GM12873 (cell line): ENCODE results near the gene ADAMTS3.

ENCODE experiments used
- CTCF ChIP-seq: IDR thresholded peaks from 2 replicates; pipeline ENCODE4 v1.5.1; 2012; ENCODE audit warnings: low read depth, mild to moderate bottlenecking, moderate library complexity, low read length, control low read depth; ENCODE audit not compliant: insufficient read depth; ENCODE audit errors: missing control alignments

The ADAMTS3 gene

GRCh38 chr4:72360075-72360474 lies 208.9 kb downstream of the ADAMTS3 start:
- no peak for TF ChIP-seq CTCF

GRCh38 chr4:72358483-72358882 lies 210.5 kb downstream of the ADAMTS3 start:
- no peak for TF ChIP-seq CTCF

DNA sequence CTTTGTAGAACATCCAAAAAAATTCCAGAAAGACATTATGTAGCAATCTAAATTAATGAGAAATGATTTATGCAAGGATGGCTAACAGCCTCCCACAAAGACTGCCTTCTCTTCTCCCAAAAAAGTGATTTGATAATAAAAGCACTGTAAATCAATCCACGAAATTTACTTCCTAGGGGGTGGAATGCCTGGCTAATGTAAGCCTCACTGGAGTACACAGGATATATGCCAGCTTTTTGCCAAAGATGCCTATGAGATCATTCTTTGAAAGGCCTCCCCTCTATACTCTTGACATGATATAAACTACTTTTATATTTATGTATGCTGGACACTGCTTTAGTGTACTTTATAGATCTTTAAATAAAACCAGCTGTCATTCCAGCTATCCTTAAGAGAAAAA lies 211.1 kb downstream of the ADAMTS3 start:
- TF ChIP-seq CTCF: no peak

DNA sequence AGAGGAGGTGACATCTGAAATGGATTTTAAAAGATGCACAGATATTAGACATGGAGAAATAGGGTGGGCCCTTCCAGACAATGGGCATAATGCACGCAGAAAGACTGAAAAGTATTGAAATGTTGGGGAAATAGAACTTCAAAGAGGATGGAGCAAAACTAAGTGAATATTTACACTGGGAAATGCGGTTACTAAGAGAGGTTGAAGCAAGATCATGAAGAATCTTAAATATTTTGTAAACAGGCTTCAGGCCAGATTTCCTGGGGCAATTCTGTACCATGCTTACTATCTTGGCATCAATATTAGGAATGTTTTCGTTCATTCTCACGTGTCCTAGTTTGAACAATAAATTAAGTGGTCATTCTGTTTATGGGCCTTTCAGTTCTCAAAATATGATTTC lies 216.3 kb downstream of the ADAMTS3 start:
- TF ChIP-seq CTCF: no peak

DNA sequence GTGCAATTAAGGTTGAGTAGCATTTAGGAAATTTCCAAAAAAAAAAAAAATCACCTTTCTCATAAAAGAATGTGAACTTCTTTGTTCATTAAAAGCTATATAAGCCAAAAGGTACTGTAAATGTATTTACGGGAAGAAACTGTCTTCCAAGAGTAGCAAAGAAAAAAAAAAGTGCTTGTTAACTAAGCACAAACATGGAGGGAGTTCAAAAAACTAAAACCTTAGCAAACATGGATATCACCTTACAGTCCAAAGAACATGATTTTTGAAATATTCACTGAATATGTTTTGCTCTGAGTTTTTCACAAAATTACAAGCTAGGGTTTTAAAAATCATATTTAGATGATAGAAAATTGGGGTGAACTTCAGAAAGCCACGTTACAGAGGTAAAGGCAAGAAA lies 217.5 kb downstream of the ADAMTS3 start:
- TF ChIP-seq CTCF: no peak

- no peak for TF ChIP-seq CTCF
Measured at GRCh38 chr4:72348701-72349100, 220.3 kb downstream of the ADAMTS3 start.

GRCh38 chr4:72344418-72344817 lies 224.6 kb downstream of the ADAMTS3 start:
- no peak for TF ChIP-seq CTCF

DNA sequence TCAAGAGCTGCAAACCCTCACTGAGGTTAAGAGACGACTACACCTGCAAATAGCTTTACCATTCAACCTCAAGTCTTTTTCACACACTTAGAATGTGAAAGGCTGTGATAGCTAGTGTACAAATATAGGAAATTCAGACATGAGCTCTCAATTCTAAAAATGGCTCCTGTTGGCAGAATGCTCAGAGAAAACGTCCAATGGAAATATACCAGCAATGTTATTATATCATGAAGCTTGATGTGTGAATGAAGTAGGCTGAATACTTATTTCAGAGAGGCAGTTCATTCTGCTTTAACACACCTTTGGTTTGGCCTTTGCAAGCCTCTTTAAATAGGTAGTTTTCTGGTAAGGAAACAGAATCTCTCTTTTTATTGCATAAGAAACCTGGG lies 227.6 kb downstream of the ADAMTS3 start:
- no peak for TF ChIP-seq CTCF
